ENCODE data around the gene SHC3.

The SHC3 gene

DNA sequence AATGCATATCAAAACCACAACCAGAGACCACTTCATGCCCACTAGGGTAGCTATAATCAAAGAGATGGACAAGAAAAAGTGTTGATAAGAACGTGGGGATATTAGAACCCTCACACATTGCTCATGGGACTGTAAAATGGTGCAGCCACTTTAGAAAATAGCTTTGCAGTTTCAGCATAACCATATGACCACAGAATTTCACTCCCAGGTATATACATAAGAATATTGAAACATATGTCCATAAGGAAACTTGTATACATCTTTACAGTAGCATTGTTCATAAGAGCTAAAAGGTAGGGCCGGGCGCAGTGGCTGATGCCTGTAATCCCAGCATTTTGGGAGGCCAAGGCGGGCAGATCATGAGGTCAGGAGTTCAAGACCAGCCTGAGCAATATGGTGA, 131.0 kb downstream of the SHC3 start:
- TF ChIP-seq, protein P1, sequence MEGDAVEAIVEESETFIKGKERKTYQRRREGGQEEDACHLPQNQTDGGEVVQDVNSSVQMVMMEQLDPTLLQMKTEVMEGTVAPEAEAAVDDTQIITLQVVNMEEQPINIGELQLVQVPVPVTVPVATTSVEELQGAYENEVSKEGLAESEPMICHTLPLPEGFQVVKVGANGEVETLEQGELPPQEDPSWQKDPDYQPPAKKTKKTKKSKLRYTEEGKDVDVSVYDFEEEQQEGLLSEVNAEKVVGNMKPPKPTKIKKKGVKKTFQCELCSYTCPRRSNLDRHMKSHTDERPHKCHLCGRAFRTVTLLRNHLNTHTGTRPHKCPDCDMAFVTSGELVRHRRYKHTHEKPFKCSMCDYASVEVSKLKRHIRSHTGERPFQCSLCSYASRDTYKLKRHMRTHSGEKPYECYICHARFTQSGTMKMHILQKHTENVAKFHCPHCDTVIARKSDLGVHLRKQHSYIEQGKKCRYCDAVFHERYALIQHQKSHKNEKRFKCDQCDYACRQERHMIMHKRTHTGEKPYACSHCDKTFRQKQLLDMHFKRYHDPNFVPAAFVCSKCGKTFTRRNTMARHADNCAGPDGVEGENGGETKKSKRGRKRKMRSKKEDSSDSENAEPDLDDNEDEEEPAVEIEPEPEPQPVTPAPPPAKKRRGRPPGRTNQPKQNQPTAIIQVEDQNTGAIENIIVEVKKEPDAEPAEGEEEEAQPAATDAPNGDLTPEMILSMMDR (IDR thresholded peaks at IDR 0.05): no peak
- H3K27ac ChIP-seq: no peak overlapping the region
- H3K4me3 ChIP-seq: no peak overlapping the region
- DNase-seq (ENCODE audit: low spot score): no peak

DNA sequence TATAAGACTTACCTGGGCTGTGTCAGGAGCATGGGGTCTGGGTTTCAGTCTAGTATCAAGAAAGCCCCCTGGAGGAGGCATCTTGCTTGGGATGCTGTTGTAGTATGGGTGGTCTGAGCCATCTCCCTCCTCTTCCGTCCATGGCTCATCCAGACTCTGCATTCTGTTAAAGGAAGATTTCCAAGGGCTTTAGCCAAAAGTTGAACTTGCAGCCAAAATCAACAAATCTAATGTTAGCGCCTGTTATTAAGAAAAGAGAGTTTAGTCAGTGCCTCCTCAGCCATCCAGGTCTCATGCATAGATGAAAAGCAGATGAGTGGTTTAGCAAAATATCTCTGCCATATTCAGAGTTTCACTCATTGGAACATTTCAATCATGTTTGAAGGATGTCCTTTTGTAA, 131.8 kb downstream of the SHC3 start:
- DNase-seq (ENCODE audit: low spot score): no peak
- TF ChIP-seq, protein P1 (IDR thresholded peaks at IDR 0.05): no peak
- Histone ChIP-seq H3K27ac (no peak overlapping the region), H3K4me3 (no peak overlapping the region)

DNA sequence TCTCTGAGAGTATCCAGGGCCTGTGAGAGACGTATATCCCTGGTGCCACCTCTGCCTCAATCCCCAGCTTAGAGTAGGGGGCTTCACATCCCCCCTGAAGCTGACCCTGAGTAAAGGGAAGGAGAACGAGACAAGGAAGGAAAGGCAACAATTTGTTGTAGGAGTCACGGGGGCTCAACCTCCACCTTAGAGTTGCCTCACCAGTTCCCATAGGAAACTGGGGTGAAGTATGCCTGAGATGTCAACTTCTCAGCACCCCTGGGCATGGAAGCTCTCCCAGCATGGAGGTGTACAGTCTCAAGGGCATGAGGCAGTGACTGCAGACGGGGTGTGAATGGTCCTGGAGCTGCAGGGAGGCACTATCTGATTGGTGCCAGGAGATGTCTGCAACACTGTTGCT, 133.7 kb downstream of the SHC3 start:
- no peak overlapping the region for H3K27ac ChIP-seq
- no peak for DNase-seq (ENCODE audit: low spot score)
- TF ChIP-seq, protein P1 (IDR thresholded peaks at IDR 0.05): no peak
- H3K4me3 ChIP-seq: no peak overlapping the region

DNA sequence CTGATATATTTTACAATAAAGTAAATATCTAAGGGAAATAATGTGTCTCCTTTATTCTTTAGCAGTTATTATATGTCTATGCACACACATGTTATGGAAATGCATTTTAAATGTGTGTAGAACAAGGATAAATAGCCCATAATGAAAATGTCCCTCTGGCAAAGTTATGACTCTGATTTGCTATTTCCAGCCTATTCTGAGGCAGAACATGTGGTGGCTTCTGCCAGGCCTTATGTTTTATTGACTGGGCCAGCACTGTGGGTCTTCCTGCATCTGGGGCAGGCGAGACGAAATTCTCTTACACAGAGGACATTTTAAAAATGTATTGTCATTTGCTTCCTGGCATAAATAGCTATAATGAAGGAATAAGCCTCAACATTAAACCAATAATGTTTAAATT, 134.5 kb downstream of the SHC3 start:
- no peak for DNase-seq (ENCODE audit: low spot score)
- TF ChIP-seq, protein P1 (IDR thresholded peaks at IDR 0.05): no peak
- H3K27ac ChIP-seq: no peak overlapping the region
- no peak overlapping the region for H3K4me3 ChIP-seq

DNA sequence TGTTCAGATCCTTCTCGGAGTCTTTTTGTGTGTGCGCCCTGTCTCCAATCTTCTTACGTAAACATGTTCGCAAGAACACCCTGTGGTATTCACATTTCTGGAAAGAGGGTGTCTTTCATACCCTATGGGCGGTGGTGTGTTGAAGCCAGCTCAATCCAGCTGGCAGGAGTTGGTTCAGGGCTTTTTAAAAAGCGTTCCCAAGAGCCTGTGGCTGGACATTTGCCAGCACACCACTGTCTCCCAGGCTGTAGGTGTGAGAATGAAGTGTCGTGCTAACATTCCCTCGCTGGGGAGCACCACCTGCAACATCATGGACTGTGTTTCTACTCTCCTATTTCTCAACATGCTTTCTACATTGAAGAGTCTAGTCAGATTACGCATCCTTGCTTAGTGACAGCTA, 135.6 kb downstream of the SHC3 start:
- TF ChIP-seq, protein P1 (IDR thresholded peaks at IDR 0.05): no peak
- no peak for DNase-seq (ENCODE audit: low spot score)
- Histone ChIP-seq H3K4me3 (no peak overlapping the region), H3K27ac (no peak overlapping the region)

DNA sequence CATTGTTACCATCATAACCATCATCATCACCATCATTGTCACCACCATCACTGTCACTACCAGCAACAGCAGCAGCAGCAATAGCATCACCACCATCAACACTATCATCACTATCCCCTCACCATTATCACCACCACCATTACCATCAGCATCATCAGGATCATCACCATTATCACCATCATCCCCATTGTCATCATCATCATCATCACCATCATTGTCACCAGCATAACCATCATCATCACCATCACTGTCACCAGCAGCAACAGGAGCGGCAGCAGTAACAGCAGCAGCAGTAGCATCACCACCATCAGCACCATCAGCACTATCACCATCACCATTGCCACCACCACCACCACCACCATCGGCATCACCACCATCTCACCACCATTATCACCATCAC, 139.0 kb downstream of the SHC3 start:
- H3K4me3 ChIP-seq: no peak overlapping the region
- TF ChIP-seq, protein P1 (IDR thresholded peaks at IDR 0.05): no peak
- H3K27ac ChIP-seq: no peak overlapping the region
- no peak for DNase-seq (ENCODE audit: low spot score)

DNA sequence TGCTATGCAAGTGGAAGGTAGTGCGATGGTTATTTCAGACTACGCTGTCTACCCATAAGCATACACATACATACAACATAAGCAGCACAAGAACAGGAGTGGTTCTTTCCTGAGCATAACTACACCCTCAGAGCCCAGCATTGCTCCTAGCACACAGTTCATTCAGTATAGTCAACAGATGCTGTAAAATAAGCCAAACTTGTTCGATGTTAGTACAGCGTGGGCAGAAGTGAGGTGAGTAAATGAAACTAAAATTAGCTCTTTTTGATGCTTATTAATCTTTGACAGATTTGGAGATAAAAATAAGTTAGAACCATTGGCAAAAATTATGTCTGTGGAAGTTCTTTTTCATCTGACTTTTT, 139.5 kb downstream of the SHC3 start:
- peak overlapping the region in 1 of 2 donors; percentile 31 for H3K27ac ChIP-seq
- no peak for DNase-seq (ENCODE audit: low spot score)
- TF ChIP-seq, protein P1 (IDR thresholded peaks at IDR 0.05): no peak
- H3K4me3 ChIP-seq: no peak overlapping the region
